Measurements from ENCODE around the gene TMEM121. TPM values are rescaled to one million over a fixed set of nuclear protein-coding genes. Genes with fewer than 3 reads are reported as not detected.

The TMEM121 gene
- total RNA-seq (1 to 10 TPM; 1.9 to 7.5 TPM), polyA plus RNA-seq (1 to 10 TPM in 1 of 2 donors, under 1 TPM in 1; 0.75 to 4.2 TPM)
- long read RNA-seq, donor 1 = 0 reads
- long read RNA-seq, donor 2, transcript TMEM121-201 (2 exons, 1,532 nt) = major isoform, 9 of 13 reads
- long read RNA-seq, donor 2, partial matches to known transcripts = 0 of 13 reads
- long read RNA-seq, donor 2, other reads (novel, unspliced or antisense) = 3 of 13 reads

- H3K4me1 ChIP-seq (ENCODE audit: control insufficient read depth in 1 of 2, insufficient read depth in 2 of 2, low read length in 2 of 2) = no peaks in the 10 kb centered on the region
- H3K36me3 ChIP-seq (ENCODE audit: control insufficient read depth in 1 of 2, insufficient read depth in 2 of 2, low read length in 1 of 2) = no peaks in the 10 kb centered on the region
- intact Hi-C loops (cut with DNase I) = loop anchor here (5.0 to 10.0 kb wide), 4 partner anchors 34 to 321 kb away; partner anchors contain the start of gene TEDC1 (in 1 of the 2)
- 0 to 1% methylated on average over 59 to 88 of the region's 88 CpGs for WGBS, 2 donors
- H3K9me3 ChIP-seq (ENCODE audit: control insufficient read depth, low read length) = no peaks in the 10 kb centered on the region
- H3K27me3 ChIP-seq (ENCODE audit: control insufficient read depth in 1 of 2, insufficient read depth in 2 of 2, low read length in 1 of 2) = no peaks in the 10 kb centered on the region
- DNase-seq (peak in 1 of 2 donors; percentile 80), ATAC-seq (ENCODE audit: low FRiP score) (peak; percentile 23)
- H3K27ac ChIP-seq (ENCODE audit: low read depth in 1 of 2, low read length in 2 of 2) = no peak within 1 kb of the TSS
- H3K4me3 ChIP-seq (ENCODE audit: low read length in 2 of 2) = peak within 1 kb of the TSS; percentile 38 to 45
Observed at GRCh38 chr14:105525861-105526775, at the start of gene TMEM121. Gene TMEM121, plus strand, starts transcription at chr14:105526583. Its CDS starts 2,252 bp downstream, at chr14:105528835.

GRCh38 chr14:105476831-105477659, 49.3 kb upstream of the TMEM121 start:
- Histone ChIP-seq H3K27ac (ENCODE audit: low read depth in 1 of 2, low read length in 2 of 2) (peak overlapping the region in 1 of 2 donors; percentile 42), H3K36me3 (ENCODE audit: control insufficient read depth in 1 of 2, insufficient read depth in 2 of 2, low read length in 1 of 2) (no peaks in the 10 kb centered on the region), H3K9me3 (ENCODE audit: control insufficient read depth, low read length) (no peaks in the 10 kb centered on the region), H3K4me1 (ENCODE audit: control insufficient read depth in 1 of 2, insufficient read depth in 2 of 2, low read length in 2 of 2) (no peaks in the 10 kb centered on the region), H3K27me3 (ENCODE audit: control insufficient read depth in 1 of 2, insufficient read depth in 2 of 2, low read length in 1 of 2) (no peaks in the 10 kb centered on the region), H3K4me3 (ENCODE audit: low read length in 2 of 2) (peak overlapping the region; percentile 4 to 12)
- ATAC-seq (ENCODE audit: low FRiP score) (no peak), DNase-seq (no peak)
- 34 to 36% methylated on average over 16 of the region's 16 CpGs for WGBS, 2 donors
- intact Hi-C loops (cut with DNase I) = no loop called here

DNA sequence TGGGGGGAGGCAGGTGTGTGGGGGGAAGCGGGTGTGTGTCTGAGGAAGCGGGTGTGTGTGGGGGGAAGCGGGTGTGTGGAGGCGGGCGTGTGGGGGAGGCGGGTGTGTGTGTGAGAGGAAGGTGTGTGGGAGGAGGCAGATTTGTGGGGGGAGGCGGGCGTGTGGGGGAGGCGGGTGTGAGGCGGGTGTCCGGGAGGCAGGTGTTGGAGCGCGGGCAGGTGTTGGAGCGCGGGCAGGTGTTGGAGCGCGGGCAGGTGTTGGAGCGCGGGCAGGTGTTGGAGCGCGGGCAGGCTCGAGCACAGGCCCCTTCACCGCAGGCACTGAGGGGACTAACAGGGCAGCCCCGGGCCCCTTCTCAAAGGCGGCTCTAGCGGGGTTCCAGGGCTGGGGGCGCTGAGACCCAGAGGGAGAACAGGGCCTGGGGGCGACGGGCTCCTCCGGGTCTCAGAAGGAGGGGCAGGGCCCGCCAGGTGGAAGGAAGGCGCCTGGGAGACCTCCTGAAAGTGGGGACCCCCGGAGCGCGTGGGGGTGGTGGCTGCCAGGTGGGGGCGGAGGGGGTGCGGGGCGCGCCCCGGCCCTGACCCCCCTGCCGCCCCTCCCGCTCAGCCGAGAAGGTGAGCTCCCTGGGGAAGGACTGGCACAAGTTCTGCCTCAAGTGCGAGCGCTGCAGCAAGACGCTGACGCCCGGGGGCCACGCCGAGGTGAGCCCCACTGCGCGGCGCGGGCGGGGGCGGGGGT, 48.6 kb upstream of the TMEM121 start:
- DNase-seq (no peak), ATAC-seq (ENCODE audit: low FRiP score) (no peak)
- no peaks in the 10 kb centered on the region for H3K36me3 ChIP-seq (ENCODE audit: control insufficient read depth in 1 of 2, insufficient read depth in 2 of 2, low read length in 1 of 2)
- H3K4me1 ChIP-seq (ENCODE audit: control insufficient read depth in 1 of 2, insufficient read depth in 2 of 2, low read length in 2 of 2) = peaks cover 0 to 2% of the 10 kb centered on the region in 2 donors
- WGBS, 2 donors = 78 to 79% methylated on average over 34 to 53 of the region's 56 CpGs
- no peaks in the 10 kb centered on the region for H3K27me3 ChIP-seq (ENCODE audit: control insufficient read depth in 1 of 2, insufficient read depth in 2 of 2, low read length in 1 of 2)
- no peaks in the 10 kb centered on the region for H3K9me3 ChIP-seq (ENCODE audit: control insufficient read depth, low read length)
- H3K27ac ChIP-seq (ENCODE audit: low read depth in 1 of 2, low read length in 2 of 2) = no peak overlapping the region
- intact Hi-C loops (cut with DNase I) = no loop called here
- no peak overlapping the region for H3K4me3 ChIP-seq (ENCODE audit: low read length in 2 of 2)

DNA sequence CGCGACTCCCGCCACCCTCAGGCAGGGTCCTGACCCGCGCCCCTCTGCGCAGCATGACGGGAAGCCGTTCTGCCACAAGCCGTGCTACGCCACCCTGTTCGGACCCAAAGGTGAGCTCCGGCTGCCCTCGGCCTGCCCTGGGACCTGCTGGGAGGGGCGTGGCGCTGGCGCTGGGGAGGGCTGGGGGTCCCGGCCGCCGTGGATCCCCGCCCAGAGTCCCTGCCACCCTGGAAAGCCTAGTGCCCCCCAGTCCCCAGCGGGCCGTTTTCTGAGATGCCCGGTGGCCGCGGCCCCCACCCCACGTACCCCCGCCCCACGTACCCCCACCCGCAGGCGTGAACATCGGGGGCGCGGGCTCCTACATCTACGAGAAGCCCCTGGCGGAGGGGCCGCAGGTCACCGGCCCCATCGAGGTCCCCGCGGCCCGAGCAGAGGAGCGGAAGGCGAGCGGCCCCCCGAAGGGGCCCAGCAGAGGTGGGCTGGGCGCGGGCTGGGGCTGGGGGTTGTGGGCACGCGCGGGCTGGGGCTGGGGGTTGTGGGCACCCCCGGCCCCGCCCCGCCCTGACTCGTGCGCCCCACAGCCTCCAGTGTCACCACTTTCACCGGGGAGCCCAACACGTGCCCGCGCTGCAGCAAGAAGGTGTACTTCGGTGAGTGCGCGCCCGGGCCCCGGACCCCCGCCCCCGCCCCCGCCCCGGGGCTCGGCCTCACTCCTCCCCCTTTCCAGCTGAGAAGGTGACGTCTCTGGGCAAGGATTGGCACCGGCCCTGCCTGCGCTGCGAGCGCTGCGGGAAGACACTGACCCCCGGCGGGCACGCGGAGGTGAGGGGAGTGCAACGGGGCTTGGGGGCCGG, 47.8 kb upstream of the TMEM121 start:
- intact Hi-C loops (cut with DNase I) = no loop called here
- no peak overlapping the region for H3K27ac ChIP-seq (ENCODE audit: low read depth in 1 of 2, low read length in 2 of 2)
- H3K27me3 ChIP-seq (ENCODE audit: control insufficient read depth in 1 of 2, insufficient read depth in 2 of 2, low read length in 1 of 2) = no peaks in the 10 kb centered on the region
- ATAC-seq (ENCODE audit: low FRiP score) = no peak
- H3K4me1 ChIP-seq (ENCODE audit: control insufficient read depth in 1 of 2, insufficient read depth in 2 of 2, low read length in 2 of 2) = peaks cover 0 to 2% of the 10 kb centered on the region in 2 donors
- H3K4me3 ChIP-seq (ENCODE audit: low read length in 2 of 2) = no peak overlapping the region
- 72 to 75% methylated on average over 55 to 81 of the region's 81 CpGs for WGBS, 2 donors
- no peaks in the 10 kb centered on the region for H3K36me3 ChIP-seq (ENCODE audit: control insufficient read depth in 1 of 2, insufficient read depth in 2 of 2, low read length in 1 of 2)
- DNase-seq = no peak
- H3K9me3 ChIP-seq (ENCODE audit: control insufficient read depth, low read length) = no peaks in the 10 kb centered on the region

- intact Hi-C loops (cut with DNase I) = loop anchor here (10.0 kb wide), 2 partner anchors 385 to 1755 kb away; no protein-coding TSS in a partner anchor
- 68 to 72% methylated on average over 33 to 34 of the region's 34 CpGs for WGBS, 2 donors
- Histone ChIP-seq H3K9me3 (ENCODE audit: control insufficient read depth, low read length) (no peaks in the 10 kb centered on the region), H3K36me3 (ENCODE audit: control insufficient read depth in 1 of 2, insufficient read depth in 2 of 2, low read length in 1 of 2) (no peaks in the 10 kb centered on the region), H3K27me3 (ENCODE audit: control insufficient read depth in 1 of 2, insufficient read depth in 2 of 2, low read length in 1 of 2) (no peaks in the 10 kb centered on the region), H3K4me3 (ENCODE audit: low read length in 2 of 2) (no peak overlapping the region), H3K27ac (ENCODE audit: low read depth in 1 of 2, low read length in 2 of 2) (no peak overlapping the region), H3K4me1 (ENCODE audit: control insufficient read depth in 1 of 2, insufficient read depth in 2 of 2, low read length in 2 of 2) (peaks cover 0 to 2% of the 10 kb centered on the region in 2 donors)
- ATAC-seq (ENCODE audit: low FRiP score) = no peak
- DNase-seq = no peak
Observed at GRCh38 chr14:105479431-105480158, 46.8 kb upstream of the TMEM121 start.

- 59 to 61% methylated on average over 15 of the region's 15 CpGs for WGBS, 2 donors
- no peak overlapping the region for H3K4me3 ChIP-seq (ENCODE audit: low read length in 2 of 2)
- peaks cover 0 to 2% of the 10 kb centered on the region in 2 donors for H3K4me1 ChIP-seq (ENCODE audit: control insufficient read depth in 1 of 2, insufficient read depth in 2 of 2, low read length in 2 of 2)
- intact Hi-C loops (cut with DNase I) = loop anchor here (10.0 kb wide), 2 partner anchors 385 to 1755 kb away; no protein-coding TSS in a partner anchor
- H3K27me3 ChIP-seq (ENCODE audit: control insufficient read depth in 1 of 2, insufficient read depth in 2 of 2, low read length in 1 of 2) = no peaks in the 10 kb centered on the region
- no peak for ATAC-seq (ENCODE audit: low FRiP score)
- no peak for DNase-seq
- H3K9me3 ChIP-seq (ENCODE audit: control insufficient read depth, low read length) = no peaks in the 10 kb centered on the region
- no peaks in the 10 kb centered on the region for H3K36me3 ChIP-seq (ENCODE audit: control insufficient read depth in 1 of 2, insufficient read depth in 2 of 2, low read length in 1 of 2)
- H3K27ac ChIP-seq (ENCODE audit: low read depth in 1 of 2, low read length in 2 of 2) = peak overlapping the region in 1 of 2 donors; percentile 39
Observed at GRCh38 chr14:105480199-105480746, 46.1 kb upstream of the TMEM121 start.

Measured in aorta (tissue), 5 donors.